IMR-90 (cell line): ENCODE data around the gene SVIL. TPM values are rescaled to one million over a fixed set of nuclear protein-coding genes. Genes with fewer than 3 reads are reported as not detected.

Source experiments
- ATAC-seq: fragments of 200-7000 bp; cut with Tn5 transposase; 2 replicates; pipeline ENCODE4 v1.9.1; 2020; ENCODE audit warnings: low read depth, mild to moderate bottlenecking, moderate library complexity
- BruUV-seq: library from RNA; stranded (reverse); fragments of 400-500 nt; replicated peaks from 2 replicates; lab custom pipeline; 2021; lab: Mats Ljungman, UMichigan
- CTCF ChIA-PET: fragments of 300-600 bp; formaldehyde crosslinking; extraction: SDS; loops from one replicate; lab custom pipeline; 2021; ENCODE audit warnings: antibody characterized with exemption; lab: Yijun Ruan, JAX
- POLR2A ChIA-PET: fragments of 300-600 bp; sonication (Branson Sonifier 250); formaldehyde crosslinking; loops from one replicate; lab custom pipeline; 2022; ENCODE audit warnings: antibody characterized with exemption; ENCODE audit not compliant: unreplicated experiment; lab: Charles Lee
- DNase-seq: peaks from one replicate; pipeline ENCODE4 v3.0.0; 2013
- H2AFZ ChIP-seq: replicated peaks from 2 replicates; pipeline ENCODE3; 2013; ENCODE audit warnings: low read length, mild to moderate bottlenecking; ENCODE audit not compliant: poor library complexity
- H2AK5ac ChIP-seq: 2 replicates; pipeline ENCODE4 v1.6.1; 2013; ENCODE audit warnings: low read depth, low read length, inconsistent platforms
- H2AK9ac ChIP-seq: replicated peaks from 2 replicates; pipeline ENCODE3; 2013; ENCODE audit warnings: mild to moderate bottlenecking, low read depth, low read length, moderate library complexity; ENCODE audit not compliant: poor library complexity
- H2BK120ac ChIP-seq: 2 replicates; pipeline ENCODE4 v1.6.1; 2013; ENCODE audit warnings: low read depth, low read length, inconsistent platforms
- H2BK15ac ChIP-seq: 3 replicates; pipeline ENCODE4 v1.6.1; 2013; ENCODE audit warnings: low read depth, low read length, inconsistent platforms
- H2BK20ac ChIP-seq: 2 replicates; pipeline ENCODE4 v1.6.1; 2013; ENCODE audit warnings: low read depth, mild to moderate bottlenecking, inconsistent platforms, low read length, moderate library complexity
- H2BK5ac ChIP-seq: 2 replicates; pipeline ENCODE4 v1.6.1; 2013; ENCODE audit warnings: mild to moderate bottlenecking, low read depth, low read length, inconsistent platforms; ENCODE audit not compliant: poor library complexity, severe bottlenecking
- H3K14ac ChIP-seq: replicated peaks from 2 replicates; pipeline ENCODE4 v1.6.1; 2013; ENCODE audit warnings: low read depth, low read length, inconsistent platforms
- H3K18ac ChIP-seq: 2 replicates; pipeline ENCODE4 v1.6.1; 2013; ENCODE audit warnings: low read depth, low read length, control low read depth
- H3K23ac ChIP-seq: 2 replicates; pipeline ENCODE4 v1.6.1; 2013; ENCODE audit warnings: low read depth, low read length, inconsistent platforms
- H3K27ac ChIP-seq: 2 replicates; pipeline ENCODE4 v1.5.1; 2013; ENCODE audit warnings: mild to moderate bottlenecking, control low read depth, low read length; ENCODE audit not compliant: insufficient read depth
- H3K27me3 ChIP-seq: 2 replicates; pipeline ENCODE4 v1.6.1; 2013; ENCODE audit warnings: low read length; ENCODE audit not compliant: control insufficient read depth, insufficient read depth
- H3K36me3 ChIP-seq: 2 replicates; pipeline ENCODE4 v1.6.1; 2013; ENCODE audit warnings: low read length, mixed read lengths; ENCODE audit not compliant: control insufficient read depth, insufficient read depth
- H3K4ac ChIP-seq: 2 replicates; pipeline ENCODE4 v1.6.1; 2013; ENCODE audit warnings: low read depth, low read length, inconsistent platforms
- H3K4me1 ChIP-seq: 2 replicates; pipeline ENCODE4 v1.6.1; 2013; ENCODE audit warnings: low read length, mixed read lengths; ENCODE audit not compliant: control insufficient read depth, insufficient read depth
- H3K4me2 ChIP-seq: 2 replicates; pipeline ENCODE4 v1.6.1; 2013; ENCODE audit warnings: low read depth, mild to moderate bottlenecking, control low read depth, low read length, moderate library complexity
- H3K4me3 ChIP-seq: 2 replicates; pipeline ENCODE4 v1.5.1; 2013; ENCODE audit warnings: low read depth, mild to moderate bottlenecking, control low read depth, low read length, moderate library complexity; ENCODE audit not compliant: insufficient read depth
- H3K56ac ChIP-seq: 2 replicates; pipeline ENCODE4 v1.6.1; 2013; ENCODE audit warnings: low read length, inconsistent platforms; ENCODE audit not compliant: insufficient read depth; ENCODE audit errors: extremely low read depth
- H3K79me1 ChIP-seq, 2 experiments: 2 replicates each; pipeline ENCODE4 v1.6.1; 2013; ENCODE audit warnings: low read length in 2 of 2, inconsistent platforms in 1 of 2, low read depth in 1 of 2
- H3K9ac ChIP-seq: 2 replicates; pipeline ENCODE4 v1.6.1; 2013; ENCODE audit warnings: low read depth, low read length, control low read depth
- H3K9me1 ChIP-seq: 2 replicates; pipeline ENCODE4 v1.6.1; 2013; ENCODE audit warnings: low read length, inconsistent platforms; ENCODE audit not compliant: insufficient read depth
- H3K9me3 ChIP-seq: 2 replicates; pipeline ENCODE4 v1.6.1; 2013; ENCODE audit warnings: low read length; ENCODE audit not compliant: control insufficient read depth, insufficient read depth
- H4K20me1 ChIP-seq: 2 replicates; pipeline ENCODE4 v1.6.1; 2013; ENCODE audit warnings: low read length, inconsistent platforms; ENCODE audit not compliant: insufficient read depth
- H4K5ac ChIP-seq: 2 replicates; pipeline ENCODE4 v1.6.1; 2013; ENCODE audit warnings: mild to moderate bottlenecking, low read depth, low read length, control low read depth
- H4K8ac ChIP-seq, 2 experiments: 2 replicates each; pipeline ENCODE4 v1.6.1; 2013; ENCODE audit warnings: low read depth in 2 of 2, low read length in 2 of 2, control low read depth in 1 of 2, inconsistent platforms in 1 of 2
- H4K91ac ChIP-seq: 2 replicates; pipeline ENCODE4 v1.6.1; 2013; ENCODE audit warnings: low read depth, low read length, inconsistent platforms; ENCODE audit not compliant: insufficient read depth
- BHLHE40 ChIP-seq: fragments of 150-350 bp; IDR thresholded peaks from 2 replicates; pipeline ENCODE4 v1.6.1; 2016; ENCODE audit warnings: mild to moderate bottlenecking, low read depth, low read length
- CEBPB ChIP-seq: IDR thresholded peaks from 2 replicates; pipeline ENCODE4 v1.6.1; 2012; ENCODE audit warnings: low read depth, low read length, improper control_type of control experiment
- CHD1 ChIP-seq: IDR thresholded peaks from 2 replicates; pipeline ENCODE4 v1.6.1; 2012; ENCODE audit warnings: low read depth, low read length, improper control_type of control experiment
- MAFK ChIP-seq: IDR thresholded peaks from 2 replicates; pipeline ENCODE4 v1.6.1; 2012; ENCODE audit warnings: low read depth, low read length, improper control_type of control experiment
- MAZ ChIP-seq: IDR thresholded peaks from 2 replicates; pipeline ENCODE4 v1.6.1; 2012; ENCODE audit warnings: low read depth, mild to moderate bottlenecking, low read length, improper control_type of control experiment, moderate library complexity, borderline replicate concordance
- NFE2L2 ChIP-seq: fragments of 150-350 bp; IDR thresholded peaks from 2 replicates; pipeline ENCODE4 v1.6.1; 2016; ENCODE audit warnings: low read depth, mild to moderate bottlenecking, low read length
- POLR2A ChIP-seq: IDR thresholded peaks from 2 replicates; pipeline ENCODE4 v1.6.1; 2012; ENCODE audit warnings: mild to moderate bottlenecking, low read depth, low read length
- USF2 ChIP-seq: fragments of 150-350 bp; IDR thresholded peaks from 2 replicates; pipeline ENCODE4 v1.6.1; 2017; ENCODE audit warnings: mild to moderate bottlenecking, antibody characterized with exemption, low read length, low read depth
- WGBS, 2 experiments: methylation state at CpG; one replicate each; pipeline versions ENCODE4 v1.1.5 to v1.1.7; 2013; ENCODE audit warnings: missing lambda C conversion rate in 2 of 2; ENCODE audit not compliant: insufficient read length in 1 of 2; ENCODE audit errors: extremely low coverage in 2 of 2; 5-methylcytosine and 5-hydroxymethylcytosine counted together
- dilution Hi-C: fragments of 300-500 bp; cut with HindIII; formaldehyde crosslinking; loops from one replicate; pipeline ENCODE4 v1.14.3; 2018; ENCODE audit warnings: low sequenced_read_pairs; ENCODE audit not compliant: unreplicated experiment
- in situ Hi-C: fragments of 300-500 bp; cut with MboI; formaldehyde crosslinking; loops from 3 replicates; pipeline ENCODE4 v1.14.3; 2019; ENCODE audit warnings: low sequenced_read_pairs, inconsistent platforms, mixed read lengths
- intact Hi-C: fragments of 100-400 bp; cut with micrococcal nuclease; formaldehyde crosslinking; loops from 2 replicates; pipeline ENCODE4 v1.10.0; 2022
- polyA plus RNA-seq, 3 experiments: library from polyadenylated mRNA; depleted of rRNA; stranded (reverse); fragments of >200 nt; gene quantifications; 2 replicates each; pipeline ENCODE4 v1.2.3, GENCODE V29; 2012; ENCODE audit warnings: low replicate concordance in 1 of 3
- total RNA-seq: library from RNA; depleted of rRNA; stranded (reverse); fragments of >200 nt; gene quantifications from 2 replicates; pipeline ENCODE4 v1.2.3, GENCODE V29; 2012
- TF ChIP-seq, protein P1 (sequence below): conservative IDR thresholded peaks from 2 replicates; pipeline ENCODE4 v1.5.1; 2012; ENCODE audit warnings: mild to moderate bottlenecking, low read depth, low read length, improper control_type of control experiment
- TF ChIP-seq, protein P2 (sequence below): fragments of 150-350 bp; IDR thresholded peaks from 2 replicates; pipeline ENCODE4 v1.6.1; 2016; ENCODE audit warnings: low read depth, mild to moderate bottlenecking, low read length, moderate library complexity, borderline replicate concordance

Gene SVIL
- total and polyA plus RNA-seq, 2 of the 4 experiments (the other 2 are of a cell fraction): 11.5 to 11.6 TPM

GRCh38 chr10:29651767-29652166 lies 17.0 kb upstream of the SVIL start:
- H4K91ac ChIP-seq: no peak overlapping the region
- peaks cover 11 to 60% of the 10 kb centered on the region in 2 experiments; a peak in 3 of 4 replicates for H3K79me1 ChIP-seq
- no peak overlapping the region; the same call in 1 of the 2 replicates for H2BK120ac ChIP-seq
- no peak overlapping the region for H2AK9ac ChIP-seq
- no peak overlapping the region for H2AK5ac ChIP-seq
- no peak overlapping the region for H4K8ac ChIP-seq
- no peak for ATAC-seq
- no peak overlapping the region for H3K9ac ChIP-seq
- CTCF ChIA-PET: no interaction called here
- H2BK15ac ChIP-seq: no peak overlapping the region
- intact Hi-C loops (no loop called here), dilution Hi-C loops (no loop called here), in situ Hi-C loops (no loop called here)
- H3K4me2 ChIP-seq: no peak overlapping the region
- H3K4ac ChIP-seq: no peak overlapping the region
- H3K9me1 ChIP-seq: peaks cover 20% of the 10 kb centered on the region
- H3K36me3 ChIP-seq: peaks cover 8% of the 10 kb centered on the region
- no peak for DNase-seq
- H3K4me3 ChIP-seq: no peak overlapping the region
- H3K23ac ChIP-seq: no peak overlapping the region
- H4K20me1 ChIP-seq: peaks cover 21% of the 10 kb centered on the region
- WGBS, 2 experiments: no CpG with 5 or more reads among the region's 3 CpGs
- no peak overlapping the region for H3K56ac ChIP-seq
- H3K27ac ChIP-seq: no peak overlapping the region
- TF ChIP-seq CEBPB (no peak), BHLHE40 (no peak), MAZ (no peak), NFE2L2 (no peak), USF2 (no peak), POLR2A (no peak), CHD1 (no peak), MAFK (no peak)
- TF ChIP-seq, protein P1, sequence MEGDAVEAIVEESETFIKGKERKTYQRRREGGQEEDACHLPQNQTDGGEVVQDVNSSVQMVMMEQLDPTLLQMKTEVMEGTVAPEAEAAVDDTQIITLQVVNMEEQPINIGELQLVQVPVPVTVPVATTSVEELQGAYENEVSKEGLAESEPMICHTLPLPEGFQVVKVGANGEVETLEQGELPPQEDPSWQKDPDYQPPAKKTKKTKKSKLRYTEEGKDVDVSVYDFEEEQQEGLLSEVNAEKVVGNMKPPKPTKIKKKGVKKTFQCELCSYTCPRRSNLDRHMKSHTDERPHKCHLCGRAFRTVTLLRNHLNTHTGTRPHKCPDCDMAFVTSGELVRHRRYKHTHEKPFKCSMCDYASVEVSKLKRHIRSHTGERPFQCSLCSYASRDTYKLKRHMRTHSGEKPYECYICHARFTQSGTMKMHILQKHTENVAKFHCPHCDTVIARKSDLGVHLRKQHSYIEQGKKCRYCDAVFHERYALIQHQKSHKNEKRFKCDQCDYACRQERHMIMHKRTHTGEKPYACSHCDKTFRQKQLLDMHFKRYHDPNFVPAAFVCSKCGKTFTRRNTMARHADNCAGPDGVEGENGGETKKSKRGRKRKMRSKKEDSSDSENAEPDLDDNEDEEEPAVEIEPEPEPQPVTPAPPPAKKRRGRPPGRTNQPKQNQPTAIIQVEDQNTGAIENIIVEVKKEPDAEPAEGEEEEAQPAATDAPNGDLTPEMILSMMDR: no peak
- TF ChIP-seq, protein P2, sequence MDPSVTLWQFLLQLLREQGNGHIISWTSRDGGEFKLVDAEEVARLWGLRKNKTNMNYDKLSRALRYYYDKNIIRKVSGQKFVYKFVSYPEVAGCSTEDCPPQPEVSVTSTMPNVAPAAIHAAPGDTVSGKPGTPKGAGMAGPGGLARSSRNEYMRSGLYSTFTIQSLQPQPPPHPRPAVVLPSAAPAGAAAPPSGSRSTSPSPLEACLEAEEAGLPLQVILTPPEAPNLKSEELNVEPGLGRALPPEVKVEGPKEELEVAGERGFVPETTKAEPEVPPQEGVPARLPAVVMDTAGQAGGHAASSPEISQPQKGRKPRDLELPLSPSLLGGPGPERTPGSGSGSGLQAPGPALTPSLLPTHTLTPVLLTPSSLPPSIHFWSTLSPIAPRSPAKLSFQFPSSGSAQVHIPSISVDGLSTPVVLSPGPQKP: no peak
- H2BK20ac ChIP-seq: no peak overlapping the region
- no peak overlapping the region for H2AFZ ChIP-seq
- no peaks in the 10 kb centered on the region for H3K27me3 ChIP-seq
- no peak overlapping the region for H3K14ac ChIP-seq
- no peak overlapping the region for H2BK5ac ChIP-seq
- H3K4me1 ChIP-seq: peaks cover 14% of the 10 kb centered on the region
- no peak overlapping the region for H3K18ac ChIP-seq
- POLR2A ChIA-PET: no interaction called here
- BruUV-seq: no TSS peak
- H3K9me3 ChIP-seq: peaks cover 2% of the 10 kb centered on the region; the same call in 1 of the 2 replicates
- H4K5ac ChIP-seq: no peak overlapping the region
